ENCODE results near the gene GNAO1.

Gene GNAO1

DNA sequence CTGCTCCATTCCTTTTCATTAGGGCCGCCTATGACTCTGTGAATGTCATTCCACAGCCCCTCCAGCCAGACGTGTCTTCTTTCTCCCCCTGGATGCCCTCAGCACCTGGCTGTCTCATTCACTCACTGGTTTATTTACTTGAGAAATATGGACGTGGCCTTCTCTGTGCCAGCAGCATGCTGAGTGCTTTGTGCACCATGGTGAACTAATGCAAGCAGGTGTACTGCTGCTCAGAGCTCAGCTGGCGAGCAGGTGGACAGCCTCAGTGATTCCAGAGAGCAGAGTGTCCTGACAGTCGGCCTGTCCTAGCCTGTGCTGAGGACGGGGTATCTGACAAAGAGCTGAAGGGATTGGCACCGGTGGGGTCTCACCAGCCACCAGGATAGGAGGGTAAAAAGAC lies 96.7 kb downstream of the GNAO1 start (continued):
- TF ChIP-seq ZNF518A (tag by site-specific recombination; conservative IDR thresholded peaks at IDR 0.05; ENCODE audit: low read depth), result no peak
- no peak for TF ChIP-seq YY1 (tag by site-specific recombination; IDR thresholded peaks at IDR 0.05)
- TF ChIP-seq ATF2 (tag by site-specific recombination; IDR thresholded peaks at IDR 0.05; ENCODE audit: low read depth), result no peak
- no peak for TF ChIP-seq ZNF433 (tag by site-specific recombination; IDR thresholded peaks at IDR 0.05; ENCODE audit: low read depth)

DNA sequence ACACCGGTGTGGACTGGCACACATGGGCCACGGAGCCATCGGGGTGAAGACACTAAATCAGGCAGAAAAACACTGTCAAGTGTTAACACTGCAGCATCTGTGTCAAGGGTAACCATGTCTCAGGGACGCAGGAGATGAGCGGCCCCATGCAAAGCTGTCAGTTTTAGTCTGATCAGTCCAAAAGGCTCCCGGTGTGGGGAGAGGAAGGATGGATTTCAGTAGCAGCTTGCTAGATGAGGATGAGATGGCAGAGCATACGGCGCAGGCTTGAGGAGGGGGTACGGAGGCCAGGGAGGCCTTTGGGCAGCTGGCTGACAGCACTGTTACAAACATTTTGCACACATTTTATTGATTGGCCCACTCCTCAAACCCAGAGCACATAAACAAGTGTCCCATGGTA lies 98.1 kb downstream of the GNAO1 start:
- Histone ChIP-seq H3K9me3 (ENCODE audit: control insufficient read depth, insufficient read depth, low read depth, low read length) (no peaks in the 10 kb centered on the region), H3K4me3 (ENCODE audit: low read depth, low read length) (no peak overlapping the region), H3K27ac (ENCODE audit: extremely low read depth, low read depth, low read length) (no peak overlapping the region), H3K36me3 (ENCODE audit: control insufficient read depth in 2 of 2, insufficient read depth in 1 of 2, low read length in 2 of 2) (no peaks in the 10 kb centered on the region), H3K4me1 (ENCODE audit: control insufficient read depth, insufficient read depth, low read length) (no peaks in the 10 kb centered on the region)
- ChIA-PET POLR2A (no interaction called here), CTCF (no interaction called here)
- TF ChIP-seq ZNF416 (tag by site-specific recombination; IDR thresholded peaks at IDR 0.05), result no peak
- no peak for TF ChIP-seq ZNF423 (tag by site-specific recombination; IDR thresholded peaks at IDR 0.05)
- TF ChIP-seq ZNF362 (tag by site-specific recombination; IDR thresholded peaks at IDR 0.05), result no peak
- no peak for TF ChIP-seq ZNF394 (tag by site-specific recombination; IDR thresholded peaks at IDR 0.05; ENCODE audit: borderline replicate concordance)
- TF ChIP-seq ZNF548 (tag by site-specific recombination; IDR thresholded peaks at IDR 0.05), result no peak
- TF ChIP-seq EGR2 (tag by site-specific recombination; IDR thresholded peaks at IDR 0.05; ENCODE audit: low read depth), result no peak
- no peak for TF ChIP-seq ZNF23 (tag by site-specific recombination; IDR thresholded peaks at IDR 0.05; ENCODE audit: borderline replicate concordance)
- no peak for TF ChIP-seq ZNF639 (tag by site-specific recombination; IDR thresholded peaks at IDR 0.05)
- no peak for TF ChIP-seq ZNF19 (tag by site-specific recombination; IDR thresholded peaks at IDR 0.05; ENCODE audit: low read depth)
- TF ChIP-seq ZNF768 (tag by site-specific recombination; IDR thresholded peaks at IDR 0.05), result no peak
- no peak for TF ChIP-seq ZNF785 (tag by site-specific recombination; IDR thresholded peaks at IDR 0.05)
- TF ChIP-seq ZNF184 (tag by site-specific recombination; IDR thresholded peaks at IDR 0.05), result no peak
- no peak for TF ChIP-seq ZNF610 (tag by site-specific recombination; IDR thresholded peaks at IDR 0.05; ENCODE audit: borderline replicate concordance)
- no peak for TF ChIP-seq ZNF791 (tag by site-specific recombination; IDR thresholded peaks at IDR 0.05)
- TF ChIP-seq ZNF571 (tag by site-specific recombination; IDR thresholded peaks at IDR 0.05), result no peak
- TF ChIP-seq ZNF776 (tag by site-specific recombination; IDR thresholded peaks at IDR 0.05; ENCODE audit: borderline replicate concordance), result no peak
- TF ChIP-seq, protein P1, sequence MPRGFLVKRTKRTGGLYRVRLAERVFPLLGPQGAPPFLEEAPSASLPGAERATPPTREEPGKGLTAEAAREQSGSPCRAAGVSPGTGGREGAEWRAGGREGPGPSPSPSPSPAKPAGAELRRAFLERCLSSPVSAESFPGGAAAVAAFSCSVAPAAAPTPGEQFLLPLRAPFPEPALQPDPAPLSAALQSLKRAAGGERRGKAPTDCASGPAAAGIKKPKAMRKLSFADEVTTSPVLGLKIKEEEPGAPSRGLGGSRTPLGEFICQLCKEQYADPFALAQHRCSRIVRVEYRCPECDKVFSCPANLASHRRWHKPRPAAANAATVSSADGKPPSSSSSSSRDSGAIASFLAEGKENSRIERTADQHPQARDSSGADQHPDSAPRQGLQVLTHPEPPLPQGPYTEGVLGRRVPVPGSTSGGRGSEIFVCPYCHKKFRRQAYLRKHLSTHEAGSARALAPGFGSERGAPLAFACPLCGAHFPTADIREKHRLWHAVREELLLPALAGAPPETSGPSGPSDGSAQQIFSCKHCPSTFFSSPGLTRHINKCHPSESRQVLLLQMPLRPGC (tag by site-specific recombination; IDR thresholded peaks at IDR 0.05), result no peak

All from HEK293 (cell line).